Muscle layer of duodenum (tissue), 2 donors: ENCODE results near the gene SPAG9.

Experiments used
- H3K27ac ChIP-seq: one replicate; pipeline ENCODE4 v1.7.0; 2013; ENCODE audit warnings: mild to moderate bottlenecking, low read length
- H3K27me3 ChIP-seq: one replicate; pipeline ENCODE4 v1.7.0; 2013; ENCODE audit warnings: low read depth, mild to moderate bottlenecking, control low read depth, low read length
- H3K36me3 ChIP-seq, 2 donors: one replicate each; pipeline ENCODE4 v1.7.0; 2013; ENCODE audit warnings: low read length in 2 of 2, control low read depth in 1 of 2, mild to moderate bottlenecking in 1 of 2; ENCODE audit not compliant: insufficient read depth in 2 of 2, control insufficient read depth in 1 of 2
- H3K4me1 ChIP-seq, 2 donors: one replicate each; pipeline ENCODE4 v1.7.0; 2013; ENCODE audit warnings: low read length in 2 of 2, mild to moderate bottlenecking in 2 of 2, control low read depth in 1 of 2, moderate library complexity in 1 of 2; ENCODE audit not compliant: insufficient read depth in 2 of 2, control insufficient read depth in 1 of 2
- H3K4me3 ChIP-seq, 2 donors: one replicate each; pipeline ENCODE4 v1.7.0; 2013; ENCODE audit warnings: low read length in 2 of 2, low read depth in 1 of 2, mild to moderate bottlenecking in 1 of 2
- H3K9me3 ChIP-seq, 2 donors: one replicate each; pipeline ENCODE4 v1.7.0; 2013; ENCODE audit warnings: low read length in 2 of 2, control low read depth in 1 of 2, mild to moderate bottlenecking in 1 of 2; ENCODE audit not compliant: control insufficient read depth in 1 of 2
- donor health status: healthy.

Gene SPAG9

GRCh38 chr17:50955667-50956120, 165.0 kb downstream of the SPAG9 start:
- Histone ChIP-seq H3K4me3 (no peak overlapping the region), H3K36me3 (peaks cover 0 to under 1% of the 10 kb centered on the region in 2 donors), H3K27ac (peak overlapping the region; percentile 1), H3K4me1 (peaks cover 16 to 35% of the 10 kb centered on the region in 2 donors), H3K27me3 (no peaks in the 10 kb centered on the region), H3K9me3 (no peaks in the 10 kb centered on the region)

GRCh38 chr17:50955160-50955559, 165.5 kb downstream of the SPAG9 start:
- no peaks in the 10 kb centered on the region for H3K9me3 ChIP-seq
- peaks cover 21 to 40% of the 10 kb centered on the region in 2 donors for H3K4me1 ChIP-seq
- no peaks in the 10 kb centered on the region for H3K27me3 ChIP-seq
- no peak overlapping the region for H3K4me3 ChIP-seq
- no peaks in the 10 kb centered on the region for H3K36me3 ChIP-seq
- H3K27ac ChIP-seq, result peak overlapping the region; percentile 45

GRCh38 chr17:50954641-50955121, 166.0 kb downstream of the SPAG9 start:
- H3K27me3 ChIP-seq, result no peaks in the 10 kb centered on the region
- no peaks in the 10 kb centered on the region for H3K36me3 ChIP-seq
- H3K4me1 ChIP-seq, result peaks cover 26 to 45% of the 10 kb centered on the region in 2 donors
- H3K9me3 ChIP-seq, result no peaks in the 10 kb centered on the region
- H3K4me3 ChIP-seq, result no peak overlapping the region
- H3K27ac ChIP-seq, result peak overlapping the region; percentile 45

- peaks cover 28 to 52% of the 10 kb centered on the region in 2 donors for H3K4me1 ChIP-seq
- H3K27ac ChIP-seq, result peak overlapping the region; percentile 45
- no peaks in the 10 kb centered on the region for H3K27me3 ChIP-seq
- H3K36me3 ChIP-seq, result no peaks in the 10 kb centered on the region
- no peak overlapping the region for H3K4me3 ChIP-seq
- no peaks in the 10 kb centered on the region for H3K9me3 ChIP-seq
These were observed 166.7 kb downstream of the SPAG9 start for GRCh38 chr17:50953831-50954601.

GRCh38 chr17:50953518-50953830, 167.2 kb downstream of the SPAG9 start:
- peaks cover 28 to 54% of the 10 kb centered on the region in 2 donors for H3K4me1 ChIP-seq
- H3K27ac ChIP-seq, result peak overlapping the region; percentile 45

GRCh38 chr17:50952889-50953288, 167.8 kb downstream of the SPAG9 start:
- no peak overlapping the region for H3K4me3 ChIP-seq
- no peaks in the 10 kb centered on the region for H3K27me3 ChIP-seq
- H3K36me3 ChIP-seq, result no peaks in the 10 kb centered on the region
- H3K4me1 ChIP-seq, result peaks cover 28 to 59% of the 10 kb centered on the region in 2 donors
- H3K27ac ChIP-seq, result no peak overlapping the region
- no peaks in the 10 kb centered on the region for H3K9me3 ChIP-seq

More at GRCh38 chr17:50953518-50953830, 167.2 kb downstream of the SPAG9 start:
- Histone ChIP-seq H3K36me3 (no peaks in the 10 kb centered on the region), H3K9me3 (no peaks in the 10 kb centered on the region), H3K4me3 (no peak overlapping the region), H3K27me3 (no peaks in the 10 kb centered on the region)

- Histone ChIP-seq H3K9me3 (no peaks in the 10 kb centered on the region), H3K4me1 (peaks cover 28 to 64% of the 10 kb centered on the region in 2 donors), H3K4me3 (no peak overlapping the region), H3K36me3 (no peaks in the 10 kb centered on the region), H3K27me3 (no peaks in the 10 kb centered on the region), H3K27ac (no peak overlapping the region)
These were observed 168.7 kb downstream of the SPAG9 start for GRCh38 chr17:50952013-50952412.

- Histone ChIP-seq H3K4me3 (peak overlapping the region; percentile 19 to 30), H3K27me3 (no peaks in the 10 kb centered on the region), H3K27ac (peak overlapping the region; percentile 92), H3K4me1 (peaks cover 25 to 48% of the 10 kb centered on the region in 2 donors), H3K36me3 (no peaks in the 10 kb centered on the region), H3K9me3 (no peaks in the 10 kb centered on the region)
These were observed 170.4 kb downstream of the SPAG9 start for GRCh38 chr17:50949989-50950877.

GRCh38 chr17:50949128-50949988, 171.3 kb downstream of the SPAG9 start:
- H3K27ac ChIP-seq, result peak overlapping the region; percentile 92
- no peaks in the 10 kb centered on the region for H3K27me3 ChIP-seq
- peak overlapping the region in 1 of 2 donors; percentile 30 for H3K4me3 ChIP-seq
- H3K36me3 ChIP-seq, result no peaks in the 10 kb centered on the region
- H3K4me1 ChIP-seq, result peaks cover 17 to 40% of the 10 kb centered on the region in 2 donors
- H3K9me3 ChIP-seq, result no peaks in the 10 kb centered on the region

- peak overlapping the region; percentile 92 for H3K27ac ChIP-seq
- H3K4me1 ChIP-seq, result peaks cover 16 to 39% of the 10 kb centered on the region in 2 donors
- no peaks in the 10 kb centered on the region for H3K27me3 ChIP-seq
- no peaks in the 10 kb centered on the region for H3K36me3 ChIP-seq
- no peaks in the 10 kb centered on the region for H3K9me3 ChIP-seq
- H3K4me3 ChIP-seq, result no peak overlapping the region
These were observed 172.0 kb downstream of the SPAG9 start for GRCh38 chr17:50948711-50949110.
